Thyroid gland (tissue), 4 donors: ENCODE results near the gene TSPAN15. TPM values are rescaled to one million over a fixed set of nuclear protein-coding genes. Genes with fewer than 3 reads are reported as not detected.

Experiments used
- DNase-seq, 2 donors: peaks; one replicate each; pipeline ENCODE4 v3.0.0-alpha.2; 2019
- H3K27ac ChIP-seq, 3 donors: fragments of 200-600 bp; sonication (generic); 1 replicate in 2 of 3; 2 replicates in 1 of 3; pipeline ENCODE4 v1.5.1; 2016 to 2019; ENCODE audit warnings: mild to moderate bottlenecking in 1 of 3, moderate library complexity in 1 of 3
- H3K27me3 ChIP-seq: fragments of 200-600 bp; sonication (generic); one replicate; pipeline ENCODE4 v1.5.1; 2019
- H3K36me3 ChIP-seq, 2 donors: fragments of 200-600 bp; sonication (generic); one replicate each; pipeline ENCODE4 v1.5.1; 2016 to 2019
- H3K4me1 ChIP-seq, 2 donors: fragments of 200-600 bp; sonication (generic); one replicate each; pipeline ENCODE4 v1.5.1; 2017 to 2019
- H3K4me3 ChIP-seq, 3 donors: fragments of 200-600 bp; sonication (generic); replicated peaks in 1 of 3; 1 replicate in 2 of 3; 2 replicates in 1 of 3; pipeline ENCODE4 v1.5.1; 2016; ENCODE audit warnings: mild to moderate bottlenecking in 1 of 3
- H3K9me3 ChIP-seq: fragments of 200-600 bp; sonication (generic); one replicate; pipeline ENCODE4 v1.5.1; 2017
- CTCF ChIP-seq, 6 experiments: fragments of 200-600 bp in 3 of 6; fragments of 450-650 bp in 3 of 6; sonication (generic) in 3 of 6; IDR thresholded peaks; one replicate each; pipeline ENCODE4 v1.5.1; 2016 to 2019; ENCODE audit warnings: antibody characterized with exemption in 6 of 6, mild to moderate bottlenecking in 2 of 6, inconsistent platforms in 1 of 6, moderate library complexity in 1 of 6
- POLR2A ChIP-seq, 2 donors: fragments of 450-650 bp; IDR thresholded peaks; one replicate each; pipeline ENCODE4 v1.6.1; 2017; ENCODE audit warnings: antibody characterized with exemption in 2 of 2, mild to moderate bottlenecking in 2 of 2, moderate library complexity in 1 of 2
- WGBS, 2 donors: methylation state at CpG; one replicate each; pipeline ENCODE4 v1.1.5; 2017; 5-methylcytosine and 5-hydroxymethylcytosine counted together
- intact Hi-C: fragments of 100-400 bp; cut with DNase I; formaldehyde crosslinking; loops from one replicate; pipeline ENCODE4 v1.15.1; 2023
- total RNA-seq, 4 donors: library from RNA; depleted of rRNA; stranded (reverse); fragments of >200 nt; gene quantifications; one replicate each; pipeline ENCODE4 v1.2.3, GENCODE V29; 2016

TSPAN15 gene
- total RNA-seq, 4 donors from 2014 or later = 9.0 to 23.1 (median 17.2) TPM

- Histone ChIP-seq H3K4me1 (peaks cover 22 to 29% of the 10 kb centered on the region in 2 donors), H3K4me3 (no peak overlapping the region), H3K27ac (peak overlapping the region in 2 of 3 donors; percentile 25 to 56), H3K36me3 (no peaks in the 10 kb centered on the region), H3K27me3 (no peaks in the 10 kb centered on the region), H3K9me3 (no peaks in the 10 kb centered on the region)
- 74 to 76% methylated on average over 7 of the region's 7 CpGs for WGBS, 2 donors
- intact Hi-C loops = no loop called here
- no peak for DNase-seq
- TF ChIP-seq POLR2A (IDR thresholded peaks at IDR 0.05) (no peak), CTCF (IDR thresholded peaks at IDR 0.05) (no peak)
Measured at GRCh38 chr10:69464401-69464800, 13.1 kb downstream of the TSPAN15 start.

DNA sequence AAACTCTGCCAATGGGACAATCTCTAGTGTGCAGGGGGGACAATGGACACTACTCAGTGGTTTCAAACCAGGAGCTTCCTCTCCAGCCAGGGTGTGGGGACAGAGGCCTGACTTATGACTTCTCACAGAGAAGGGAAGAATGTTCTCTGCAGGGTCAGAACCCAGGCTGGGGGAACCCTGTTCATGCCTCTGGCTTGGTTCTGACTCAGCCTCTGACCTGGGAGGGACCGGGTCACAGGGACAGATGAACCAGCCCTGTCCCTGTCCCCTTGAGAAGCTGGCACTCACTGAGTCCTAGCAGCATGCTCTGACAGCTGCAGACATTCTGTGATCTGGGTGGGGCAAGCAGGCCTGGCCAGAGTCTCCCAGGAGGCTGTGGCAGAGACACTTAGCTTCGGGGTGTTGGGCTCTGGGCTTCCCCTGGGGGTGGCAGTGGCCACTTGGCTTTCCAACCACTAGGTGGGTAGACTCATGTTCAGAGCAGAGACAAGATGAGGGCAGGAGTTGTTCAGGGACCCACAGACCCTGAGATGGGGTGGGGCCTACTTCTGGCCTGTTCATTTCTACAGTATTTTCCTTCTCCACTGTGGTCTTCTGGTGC is 13.6 kb downstream of the TSPAN15 start:
- intact Hi-C loops = no loop called here
- no peak for TF ChIP-seq CTCF (IDR thresholded peaks at IDR 0.05)
- TF ChIP-seq POLR2A (IDR thresholded peaks at IDR 0.05) = no peak
- Histone ChIP-seq H3K27me3 (no peaks in the 10 kb centered on the region), H3K9me3 (no peaks in the 10 kb centered on the region), H3K4me3 (no peak overlapping the region), H3K36me3 (no peaks in the 10 kb centered on the region), H3K27ac (peak overlapping the region in 2 of 3 donors; percentile 25 to 56), H3K4me1 (peaks cover 22 to 29% of the 10 kb centered on the region in 2 donors)
- 47 to 80% methylated on average over 1 to 2 of the region's 2 CpGs for WGBS, 2 donors
- DNase-seq = no peak

DNA sequence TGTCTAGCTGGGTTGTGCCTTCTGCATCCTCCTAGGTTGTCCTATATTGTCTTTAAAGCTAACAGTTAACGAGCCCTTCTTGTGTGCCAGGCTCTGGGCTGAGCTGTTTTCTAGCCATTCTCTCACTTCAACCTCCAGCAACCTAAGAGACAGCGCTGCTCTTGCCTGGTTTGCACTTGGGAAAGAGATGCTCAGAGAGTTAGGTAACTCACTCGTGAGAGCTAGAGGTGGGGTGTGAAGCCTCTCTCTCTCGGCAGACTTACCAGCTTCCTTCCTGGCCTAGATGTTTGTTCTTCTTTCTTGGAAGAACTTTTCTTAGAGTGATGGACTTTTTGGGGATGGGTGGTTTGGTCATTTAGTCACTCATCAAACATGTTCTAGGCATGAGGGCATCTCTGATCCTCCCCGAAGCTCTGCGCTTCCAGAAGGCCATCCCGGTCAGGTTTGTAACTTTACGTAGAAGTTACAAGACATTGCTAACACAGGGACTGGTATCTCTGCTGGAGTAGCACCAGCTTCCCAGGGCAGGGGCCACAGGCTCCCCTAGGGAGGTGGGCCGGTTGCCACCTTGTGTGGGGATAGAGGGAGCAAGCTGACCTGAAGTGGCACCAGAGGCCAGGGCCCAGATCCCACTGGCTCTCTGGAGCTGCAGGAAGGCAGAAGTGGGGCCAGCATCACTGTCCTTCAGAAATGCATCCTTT is 14.3 kb downstream of the TSPAN15 start:
- no peak for DNase-seq
- no peak for TF ChIP-seq CTCF (IDR thresholded peaks at IDR 0.05)
- no peak for TF ChIP-seq POLR2A (IDR thresholded peaks at IDR 0.05)
- no peak overlapping the region for H3K4me3 ChIP-seq
- intact Hi-C loops = no loop called here
- 86 to 89% methylated on average over 9 of the region's 9 CpGs for WGBS, 2 donors
- no peaks in the 10 kb centered on the region for H3K36me3 ChIP-seq
- H3K4me1 ChIP-seq = peaks cover 20 to 22% of the 10 kb centered on the region in 2 donors
- H3K9me3 ChIP-seq = no peaks in the 10 kb centered on the region
- H3K27ac ChIP-seq = peak overlapping the region in 1 of 3 donors; percentile 56
- no peaks in the 10 kb centered on the region for H3K27me3 ChIP-seq

DNA sequence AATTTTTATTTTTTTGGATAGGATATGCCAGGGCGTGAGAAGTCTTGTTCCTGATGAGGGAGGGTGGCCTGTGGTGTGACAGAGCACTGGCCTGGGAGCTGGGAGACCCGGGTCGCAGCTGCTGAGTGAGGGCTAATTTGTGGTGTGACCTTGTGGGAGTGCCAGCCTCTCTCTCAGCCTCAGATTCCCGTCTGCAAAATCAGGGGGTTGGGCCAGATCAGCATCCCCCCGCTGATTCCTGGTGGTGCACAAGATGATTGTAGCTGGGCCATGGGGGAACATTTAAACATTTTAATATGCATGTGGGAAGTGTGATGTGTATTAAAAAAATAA is 14.9 kb downstream of the TSPAN15 start:
- 63 to 68% methylated on average over 5 of the region's 5 CpGs for WGBS, 2 donors
- intact Hi-C loops = no loop called here
- Histone ChIP-seq H3K9me3 (no peaks in the 10 kb centered on the region), H3K27ac (no peak overlapping the region), H3K36me3 (no peaks in the 10 kb centered on the region), H3K4me1 (peaks cover 15 to 25% of the 10 kb centered on the region in 2 donors), H3K27me3 (no peaks in the 10 kb centered on the region), H3K4me3 (no peak overlapping the region)
- no peak for DNase-seq
- TF ChIP-seq CTCF (IDR thresholded peaks at IDR 0.05) (no peak), POLR2A (IDR thresholded peaks at IDR 0.05) (no peak)

GRCh38 chr10:69466689-69467088 is 15.4 kb downstream of the TSPAN15 start:
- Histone ChIP-seq H3K27ac (no peak overlapping the region), H3K36me3 (no peaks in the 10 kb centered on the region), H3K4me3 (no peak overlapping the region), H3K4me1 (peaks cover 14 to 19% of the 10 kb centered on the region in 2 donors), H3K9me3 (no peaks in the 10 kb centered on the region), H3K27me3 (no peaks in the 10 kb centered on the region)
- intact Hi-C loops = no loop called here
- WGBS, 2 donors = 73 to 77% methylated on average over 10 of the region's 10 CpGs
- TF ChIP-seq CTCF (IDR thresholded peaks at IDR 0.05) (no peak), POLR2A (IDR thresholded peaks at IDR 0.05) (no peak)
- no peak for DNase-seq
